ENCODE results near the gene U2SURP.

The U2SURP gene

GRCh38 chr3:142981108-142981507 is 20.3 kb upstream of the U2SURP start:
- H4K12ac ChIP-seq (ENCODE audit: low read depth, low read length) = no peak overlapping the region
- H3K4me2 ChIP-seq (ENCODE audit: low read length) = no peak overlapping the region
- H3K4ac ChIP-seq (ENCODE audit: low read depth, low read length) = no peak overlapping the region
- H3K18ac ChIP-seq (ENCODE audit: low read length) = no peak overlapping the region
- no peak overlapping the region for H3K27ac ChIP-seq (ENCODE audit: low read depth, low read length)
- no peaks in the 10 kb centered on the region for H3K9me3 ChIP-seq (ENCODE audit: insufficient read depth, low read depth, low read length)
- H4K91ac ChIP-seq (ENCODE audit: low read depth, low read length) = no peak overlapping the region
- no peak overlapping the region for H2BK12ac ChIP-seq (ENCODE audit: low read length)
- no peaks in the 10 kb centered on the region for H3K79me2 ChIP-seq (ENCODE audit: control insufficient read depth, insufficient read depth, low read length, poor library complexity)
- no peak overlapping the region for H3K4me3 ChIP-seq (ENCODE audit: low read depth, low read length)
- H3K79me1 ChIP-seq (ENCODE audit: low read length) = no peaks in the 10 kb centered on the region
- H4K8ac ChIP-seq (ENCODE audit: low read depth, low read length) = no peak overlapping the region
- WGBS (ENCODE audit: extremely low coverage, insufficient coverage, insufficient read length) = no CpG with 5 or more reads among the region's 3 CpGs
- no peaks in the 10 kb centered on the region for H3K4me1 ChIP-seq (ENCODE audit: control insufficient read depth in 1 of 2, insufficient read depth in 2 of 2, low read length in 2 of 2)
- H2BK120ac ChIP-seq (ENCODE audit: insufficient read depth, low read length, poor library complexity) = no peak overlapping the region
- H3K27me3 ChIP-seq (ENCODE audit: insufficient read depth, low read length) = no peaks in the 10 kb centered on the region
- H2AK5ac ChIP-seq (ENCODE audit: low read length) = no peak overlapping the region
- H3K9ac ChIP-seq (ENCODE audit: low read length) = no peak overlapping the region
- no peak overlapping the region for H3K14ac ChIP-seq (ENCODE audit: low read length)
- H2BK5ac ChIP-seq (ENCODE audit: low read depth, low read length, poor library complexity) = no peak overlapping the region
- no peak overlapping the region for H3K23ac ChIP-seq (ENCODE audit: low read length)
- no peak for DNase-seq
- H3K36me3 ChIP-seq (ENCODE audit: control insufficient read depth in 1 of 2, insufficient read depth in 2 of 2, low read length in 2 of 2) = no peaks in the 10 kb centered on the region
- no peak overlapping the region for H2AFZ ChIP-seq (ENCODE audit: insufficient read depth, low read length, poor library complexity)

- no peak overlapping the region for H2BK12ac ChIP-seq (ENCODE audit: low read length)
- no peak overlapping the region for H2BK120ac ChIP-seq (ENCODE audit: insufficient read depth, low read length, poor library complexity)
- no peak overlapping the region for H4K12ac ChIP-seq (ENCODE audit: low read depth, low read length)
- H3K9ac ChIP-seq (ENCODE audit: low read length) = no peak overlapping the region
- no peak overlapping the region for H3K4ac ChIP-seq (ENCODE audit: low read depth, low read length)
- H3K27ac ChIP-seq (ENCODE audit: low read depth, low read length) = no peak overlapping the region
- H2AFZ ChIP-seq (ENCODE audit: insufficient read depth, low read length, poor library complexity) = no peak overlapping the region
- no peak overlapping the region for H4K91ac ChIP-seq (ENCODE audit: low read depth, low read length)
- no peaks in the 10 kb centered on the region for H3K36me3 ChIP-seq (ENCODE audit: control insufficient read depth in 1 of 2, insufficient read depth in 2 of 2, low read length in 2 of 2)
- H3K27me3 ChIP-seq (ENCODE audit: insufficient read depth, low read length) = no peaks in the 10 kb centered on the region
- no peak overlapping the region for H4K8ac ChIP-seq (ENCODE audit: low read depth, low read length)
- H3K4me1 ChIP-seq (ENCODE audit: control insufficient read depth in 1 of 2, insufficient read depth in 2 of 2, low read length in 2 of 2) = no peaks in the 10 kb centered on the region
- no peak overlapping the region for H2AK5ac ChIP-seq (ENCODE audit: low read length)
- WGBS (ENCODE audit: extremely low coverage, insufficient coverage, insufficient read length) = no CpG with 5 or more reads among the region's 7 CpGs
- no peak overlapping the region for H3K4me2 ChIP-seq (ENCODE audit: low read length)
- H2BK5ac ChIP-seq (ENCODE audit: low read depth, low read length, poor library complexity) = no peak overlapping the region
- H3K79me2 ChIP-seq (ENCODE audit: control insufficient read depth, insufficient read depth, low read length, poor library complexity) = no peaks in the 10 kb centered on the region
- H3K14ac ChIP-seq (ENCODE audit: low read length) = no peak overlapping the region
- H3K23ac ChIP-seq (ENCODE audit: low read length) = no peak overlapping the region
- H3K18ac ChIP-seq (ENCODE audit: low read length) = no peak overlapping the region
- H3K79me1 ChIP-seq (ENCODE audit: low read length) = no peaks in the 10 kb centered on the region
- no peak for DNase-seq
- no peaks in the 10 kb centered on the region for H3K9me3 ChIP-seq (ENCODE audit: insufficient read depth, low read depth, low read length)
- no peak overlapping the region for H3K4me3 ChIP-seq (ENCODE audit: low read depth, low read length)
These were observed 19.2 kb upstream of the U2SURP start for GRCh38 chr3:142982038-142982773.

- Histone ChIP-seq H2BK5ac (ENCODE audit: low read depth, low read length, poor library complexity) (no peak overlapping the region), H2BK120ac (ENCODE audit: insufficient read depth, low read length, poor library complexity) (no peak overlapping the region), H3K9me3 (ENCODE audit: insufficient read depth, low read depth, low read length) (no peaks in the 10 kb centered on the region), H3K79me2 (ENCODE audit: control insufficient read depth, insufficient read depth, low read length, poor library complexity) (no peaks in the 10 kb centered on the region), H2AFZ (ENCODE audit: insufficient read depth, low read length, poor library complexity) (no peak overlapping the region), H3K18ac (ENCODE audit: low read length) (no peak overlapping the region), H2AK5ac (ENCODE audit: low read length) (no peak overlapping the region), H3K27me3 (ENCODE audit: insufficient read depth, low read length) (no peaks in the 10 kb centered on the region), H3K9ac (ENCODE audit: low read length) (no peak overlapping the region), H3K4ac (ENCODE audit: low read depth, low read length) (no peak overlapping the region), H2BK12ac (ENCODE audit: low read length) (no peak overlapping the region), H4K8ac (ENCODE audit: low read depth, low read length) (no peak overlapping the region), H3K4me3 (ENCODE audit: low read depth, low read length) (no peak overlapping the region), H3K23ac (ENCODE audit: low read length) (no peak overlapping the region), H3K14ac (ENCODE audit: low read length) (no peak overlapping the region), H3K79me1 (ENCODE audit: low read length) (no peaks in the 10 kb centered on the region), H3K4me1 (ENCODE audit: control insufficient read depth in 1 of 2, insufficient read depth in 2 of 2, low read length in 2 of 2) (no peaks in the 10 kb centered on the region), H3K36me3 (ENCODE audit: control insufficient read depth in 1 of 2, insufficient read depth in 2 of 2, low read length in 2 of 2) (no peaks in the 10 kb centered on the region), H4K12ac (ENCODE audit: low read depth, low read length) (no peak overlapping the region), H3K27ac (ENCODE audit: low read depth, low read length) (no peak overlapping the region), H3K4me2 (ENCODE audit: low read length) (no peak overlapping the region), H4K91ac (ENCODE audit: low read depth, low read length) (no peak overlapping the region)
- DNase-seq = no peak
- WGBS (ENCODE audit: extremely low coverage, insufficient coverage, insufficient read length) = no CpG with 5 or more reads among the region's 2 CpGs
These were observed 18.1 kb upstream of the U2SURP start for GRCh38 chr3:142983318-142983717.

GRCh38 chr3:142984255-142984654 is 17.1 kb upstream of the U2SURP start:
- no peak overlapping the region for H2BK12ac ChIP-seq (ENCODE audit: low read length)
- no peak overlapping the region for H3K14ac ChIP-seq (ENCODE audit: low read length)
- no peaks in the 10 kb centered on the region for H3K4me1 ChIP-seq (ENCODE audit: control insufficient read depth in 1 of 2, insufficient read depth in 2 of 2, low read length in 2 of 2)
- no peak overlapping the region for H3K4ac ChIP-seq (ENCODE audit: low read depth, low read length)
- no peak overlapping the region for H3K18ac ChIP-seq (ENCODE audit: low read length)
- H3K79me2 ChIP-seq (ENCODE audit: control insufficient read depth, insufficient read depth, low read length, poor library complexity) = no peaks in the 10 kb centered on the region
- H2AK5ac ChIP-seq (ENCODE audit: low read length) = no peak overlapping the region
- H2BK120ac ChIP-seq (ENCODE audit: insufficient read depth, low read length, poor library complexity) = no peak overlapping the region
- H4K8ac ChIP-seq (ENCODE audit: low read depth, low read length) = no peak overlapping the region
- no peak overlapping the region for H4K12ac ChIP-seq (ENCODE audit: low read depth, low read length)
- H3K23ac ChIP-seq (ENCODE audit: low read length) = no peak overlapping the region
- H3K9me3 ChIP-seq (ENCODE audit: insufficient read depth, low read depth, low read length) = no peaks in the 10 kb centered on the region
- no peaks in the 10 kb centered on the region for H3K27me3 ChIP-seq (ENCODE audit: insufficient read depth, low read length)
- H3K27ac ChIP-seq (ENCODE audit: low read depth, low read length) = no peak overlapping the region
- WGBS (ENCODE audit: extremely low coverage, insufficient coverage, insufficient read length) = no CpG with 5 or more reads among the region's 3 CpGs
- H3K9ac ChIP-seq (ENCODE audit: low read length) = no peak overlapping the region
- no peak overlapping the region for H3K4me2 ChIP-seq (ENCODE audit: low read length)
- H3K4me3 ChIP-seq (ENCODE audit: low read depth, low read length) = no peak overlapping the region
- no peaks in the 10 kb centered on the region for H3K79me1 ChIP-seq (ENCODE audit: low read length)
- no peak for DNase-seq
- H2AFZ ChIP-seq (ENCODE audit: insufficient read depth, low read length, poor library complexity) = no peak overlapping the region
- H4K91ac ChIP-seq (ENCODE audit: low read depth, low read length) = no peak overlapping the region
- H2BK5ac ChIP-seq (ENCODE audit: low read depth, low read length, poor library complexity) = no peak overlapping the region
- no peaks in the 10 kb centered on the region for H3K36me3 ChIP-seq (ENCODE audit: control insufficient read depth in 1 of 2, insufficient read depth in 2 of 2, low read length in 2 of 2)
